B cell (primary cell): Measurements from ENCODE around the gene MOB1A. TPM values are rescaled to one million over a fixed set of nuclear protein-coding genes. Genes with fewer than 3 reads are reported as not detected.

ENCODE experiments used
- ATAC-seq: fragments of 200-7000 bp; cut with Tn5 transposase; one replicate; pipeline ENCODE4 v1.10.0; 2021; ENCODE audit warnings: low read depth, mild to moderate bottlenecking, moderate number of reproducible peaks, moderate library complexity
- CTCF ChIA-PET: fragments of 350-600 bp; sonication (Branson Sonifier 250); formaldehyde crosslinking; loops from one replicate; lab custom pipeline; 2021; ENCODE audit warnings: antibody characterized with exemption, inconsistent platforms; lab: Charles Lee
- POLR2A ChIA-PET: fragments of 350-600 bp; sonication (Branson Sonifier 250); formaldehyde crosslinking; loops from one replicate; lab custom pipeline; 2021; ENCODE audit warnings: antibody characterized with exemption; lab: Charles Lee
- DNase-seq: peaks from one replicate; pipeline ENCODE4 v3.0.0; 2013
- H2AFZ ChIP-seq: 2 replicates; pipeline ENCODE4 v1.6.1; 2012; ENCODE audit warnings: mild to moderate bottlenecking, low read depth, low read length; ENCODE audit not compliant: insufficient read depth, poor library complexity, severe bottlenecking
- H3K27ac ChIP-seq, 2 donors: 1 replicate in 1 of 2; 2 replicates in 1 of 2; pipeline ENCODE4 v1.5.1; 2012 to 2013; ENCODE audit warnings: low read length in 2 of 2, mild to moderate bottlenecking in 2 of 2, moderate library complexity in 1 of 2
- H3K27me3 ChIP-seq, 4 experiments: fragments of 200-600 bp in 1 of 4; sonication (generic) in 1 of 4; replicated peaks in 1 of 4; 1 replicate in 2 of 4; 2 replicates in 2 of 4; pipeline versions ENCODE4 v1.6.1 to v1.7.0; 2013 to 2016; ENCODE audit warnings: low read length in 3 of 4, mild to moderate bottlenecking in 2 of 4, mixed read lengths in 1 of 4, moderate library complexity in 1 of 4; ENCODE audit not compliant: insufficient read depth in 4 of 4, control insufficient read depth in 3 of 4; ENCODE audit errors: control extremely low read depth in 1 of 4
- H3K36me3 ChIP-seq, 2 experiments: replicated peaks in 1 of 2; 1 replicate in 1 of 2; 2 replicates in 1 of 2; pipeline versions ENCODE4 v1.6.1 to v1.7.1; 2013; ENCODE audit warnings: low read length in 1 of 2; ENCODE audit not compliant: insufficient read depth in 2 of 2, control insufficient read depth in 1 of 2; ENCODE audit errors: control extremely low read depth in 1 of 2, extremely low read depth in 1 of 2
- H3K4me1 ChIP-seq, 2 donors: fragments of 200-600 bp in 1 of 2; sonication (generic) in 1 of 2; 1 replicate in 1 of 2; 2 replicates in 1 of 2; pipeline versions ENCODE4 v1.5.1 to v1.6.1; 2013 to 2017; ENCODE audit warnings: low read length in 2 of 2; ENCODE audit not compliant: control insufficient read depth in 2 of 2, insufficient read depth in 2 of 2
- H3K4me2 ChIP-seq: replicated peaks from 2 replicates; pipeline ENCODE3; 2012; ENCODE audit warnings: mild to moderate bottlenecking, low read depth, low read length; ENCODE audit not compliant: poor library complexity, severe bottlenecking
- H3K4me3 ChIP-seq, 5 experiments: fragments of 200-600 bp in 1 of 5; sonication (generic) in 1 of 5; 1 replicate in 3 of 5; 2 replicates in 2 of 5; pipeline versions ENCODE4 v1.5.1 to v1.7.0; 2011 to 2016; ENCODE audit warnings: low read length in 4 of 5, mild to moderate bottlenecking in 4 of 5, low read depth in 2 of 5, control low read depth in 1 of 5, moderate library complexity in 1 of 5; ENCODE audit not compliant: insufficient read depth in 1 of 5; ENCODE audit errors: control extremely low read depth in 1 of 5, extremely low read depth in 1 of 5
- H3K79me2 ChIP-seq: fragments of 200-600 bp; sonication (generic); one replicate; pipeline ENCODE4 v1.6.0; 2016; ENCODE audit warnings: low read length; ENCODE audit not compliant: control insufficient read depth, insufficient read depth
- H3K9ac ChIP-seq: fragments of 200-600 bp; sonication (generic); 2 replicates; pipeline ENCODE4 v1.6.1; 2017; ENCODE audit warnings: mild to moderate bottlenecking, low read length, moderate library complexity
- H3K9me3 ChIP-seq, 3 donors: one replicate each; pipeline versions ENCODE4 v1.6.1 to v1.7.1; 2013; ENCODE audit warnings: low read length in 2 of 3; ENCODE audit not compliant: control insufficient read depth in 2 of 3, insufficient read depth in 1 of 3; ENCODE audit errors: control extremely low read depth in 1 of 3
- H4K20me1 ChIP-seq: 2 replicates; pipeline ENCODE4 v1.6.0; 2012; ENCODE audit warnings: mild to moderate bottlenecking, low read length; ENCODE audit not compliant: insufficient read depth, control insufficient read depth, poor library complexity, severe bottlenecking
- H3K27ac Mint-ChIP-seq: one replicate; pipeline ENCODE4 v1.8.0; 2021; ENCODE audit warnings: mixed read lengths
- H3K27me3 Mint-ChIP-seq: one replicate; pipeline ENCODE4 v1.8.0; 2021; ENCODE audit warnings: mixed read lengths
- H3K4me1 Mint-ChIP-seq: one replicate; pipeline ENCODE4 v1.8.0; 2021; ENCODE audit warnings: mixed read lengths
- H3K4me3 Mint-ChIP-seq: one replicate; pipeline ENCODE4 v1.8.0; 2021; ENCODE audit warnings: mixed read lengths
- H3K9me3 Mint-ChIP-seq: one replicate; pipeline ENCODE4 v1.8.0; 2022; ENCODE audit warnings: mixed read lengths; ENCODE audit not compliant: insufficient read depth
- CTCF ChIP-seq: fragments of 200-600 bp; IDR thresholded peaks from one replicate; pipeline ENCODE4 v1.8.0; 2022; ENCODE audit warnings: antibody characterized with exemption, mild to moderate bottlenecking
- EZH2 ChIP-seq: IDR thresholded peaks from 2 replicates; pipeline ENCODE4 v1.6.1; 2012; ENCODE audit warnings: borderline replicate concordance, low read depth, mild to moderate bottlenecking, moderate library complexity, low read length; ENCODE audit not compliant: insufficient read depth, poor library complexity, severe bottlenecking
- WGBS: methylation state at CpG from one replicate; pipeline ENCODE4 v1.1.5; 2013; ENCODE audit warnings: missing lambda C conversion rate; ENCODE audit not compliant: insufficient coverage; 5-methylcytosine and 5-hydroxymethylcytosine counted together
- intact Hi-C: fragments of 100-400 bp; cut with micrococcal nuclease; formaldehyde crosslinking; loops from one replicate; pipeline ENCODE4 v1.10.0; 2022
- polyA plus RNA-seq: library from polyadenylated mRNA; depleted of rRNA; stranded (reverse); fragments of >200 nt; gene quantifications from 2 replicates; pipeline ENCODE4 v1.2.3, GENCODE V29; 2012
- total RNA-seq, 2 donors: library from RNA; stranded (reverse); fragments of 120-200 nt in 1 of 2; gene quantifications; 1 replicate in 1 of 2; 2 replicates in 1 of 2; pipeline versions ENCODE4 v1.2.3 to v1.2.4, GENCODE V29; 2013 to 2022

Gene MOB1A
- total and polyA plus RNA-seq, 2 donors (not counting 1 experiment from before 2014, with no cell fraction given), result 43.3 to 219 TPM

- peak within 1 kb of the TSS; percentile 30 to 79 (median 74) for H3K4me3 ChIP-seq
- no peaks in the 10 kb centered on the region for H3K9me3 ChIP-seq
- peak within 1 kb of the TSS; percentile 92 to 96 for H3K27ac ChIP-seq
- H3K79me2 ChIP-seq, result peaks cover 42% of the 10 kb centered on the region
- WGBS, result under 1% methylated on average over 96 of the region's 96 CpGs
- ChIA-PET POLR2A (interaction anchor here (0.6 to 7.2 kb wide), 8 partner anchors 9 to 419 kb away, joined by 3 to 120 read pairs (median 4); partner anchors contain the start of genes BOLA3, DUSP11 and MOB1A), CTCF (interaction anchor here (0.9 to 5.3 kb wide), 16 partner anchors 9 to 370 kb away, joined by 3 to 132 read pairs (median 6); partner anchors contain the start of genes MOB1A and STAMBP)
- Mint-ChIP-seq H3K4me3 (peak within 1 kb of the TSS; percentile 98), H3K4me1 (peaks cover 24% of the 10 kb centered on the region), H3K9me3 (no peaks in the 10 kb centered on the region), H3K27ac (peak within 1 kb of the TSS; percentile 99), H3K27me3 (no peaks in the 10 kb centered on the region)
- H3K4me2 ChIP-seq, result peak within 1 kb of the TSS; percentile 96
- ATAC-seq (peak; percentile 87), DNase-seq (peak; percentile 94)
- intact Hi-C loops, result loop anchor here (1.0 to 2.0 kb wide), 8 partner anchors 12 to 369 kb away; partner anchors contain the start of genes C2orf81, MOB1A and WDR54
- no peaks in the 10 kb centered on the region for H4K20me1 ChIP-seq
- peaks cover 14 to 23% of the 10 kb centered on the region in 2 donors for H3K4me1 ChIP-seq
- peak; percentile 93 for TF ChIP-seq CTCF
- no peak for TF ChIP-seq EZH2
- H3K27me3 ChIP-seq, result no peaks in the 10 kb centered on the region
- peak within 1 kb of the TSS; percentile 81 for H3K9ac ChIP-seq
- peak within 1 kb of the TSS; percentile 89 for H2AFZ ChIP-seq
- no peaks in the 10 kb centered on the region for H3K36me3 ChIP-seq
Observed at GRCh38 chr2:74198461-74199274, 20.0 kb upstream of the MOB1A start, which contains the start of gene MTHFD2. Gene MTHFD2 (plus strand): TSS chr2:74198615. CDS start chr2:74198642, 27 bp downstream.
